ENCODE measurements around the gene EEFSEC.

DNA sequence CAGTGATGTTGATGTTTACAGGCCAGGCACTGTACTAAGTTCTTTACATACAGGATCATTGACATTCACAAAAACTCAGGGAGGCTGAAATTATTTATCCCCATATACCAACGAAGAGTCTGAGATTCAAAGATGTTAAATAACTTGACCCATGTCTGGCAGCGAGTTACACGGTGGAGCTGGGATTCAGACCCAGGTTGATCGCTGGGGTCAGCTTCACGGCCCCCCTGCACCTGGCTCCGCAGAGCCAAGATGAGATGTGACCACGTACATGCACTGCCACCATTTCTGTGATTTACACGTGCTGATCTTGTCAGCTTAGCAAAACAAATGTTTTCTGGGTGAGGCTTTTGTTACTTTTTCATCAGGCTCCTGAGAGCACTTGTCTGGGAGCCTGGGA, 109.8 kb downstream of the EEFSEC start:
- TF ChIP-seq, protein P1, sequence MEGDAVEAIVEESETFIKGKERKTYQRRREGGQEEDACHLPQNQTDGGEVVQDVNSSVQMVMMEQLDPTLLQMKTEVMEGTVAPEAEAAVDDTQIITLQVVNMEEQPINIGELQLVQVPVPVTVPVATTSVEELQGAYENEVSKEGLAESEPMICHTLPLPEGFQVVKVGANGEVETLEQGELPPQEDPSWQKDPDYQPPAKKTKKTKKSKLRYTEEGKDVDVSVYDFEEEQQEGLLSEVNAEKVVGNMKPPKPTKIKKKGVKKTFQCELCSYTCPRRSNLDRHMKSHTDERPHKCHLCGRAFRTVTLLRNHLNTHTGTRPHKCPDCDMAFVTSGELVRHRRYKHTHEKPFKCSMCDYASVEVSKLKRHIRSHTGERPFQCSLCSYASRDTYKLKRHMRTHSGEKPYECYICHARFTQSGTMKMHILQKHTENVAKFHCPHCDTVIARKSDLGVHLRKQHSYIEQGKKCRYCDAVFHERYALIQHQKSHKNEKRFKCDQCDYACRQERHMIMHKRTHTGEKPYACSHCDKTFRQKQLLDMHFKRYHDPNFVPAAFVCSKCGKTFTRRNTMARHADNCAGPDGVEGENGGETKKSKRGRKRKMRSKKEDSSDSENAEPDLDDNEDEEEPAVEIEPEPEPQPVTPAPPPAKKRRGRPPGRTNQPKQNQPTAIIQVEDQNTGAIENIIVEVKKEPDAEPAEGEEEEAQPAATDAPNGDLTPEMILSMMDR (conservative IDR thresholded peaks at IDR 0.05): no peak
- TF ChIP-seq EZH2 (IDR thresholded peaks at IDR 0.05; ENCODE audit: low read depth): no peak
